NT2/D1 (cell line): ENCODE measurements around the gene PAPPA2.

Experiments
- SUZ12 ChIP-seq: IDR thresholded peaks from 2 replicates; pipeline ENCODE4 v1.6.1; 2011; ENCODE audit not compliant: insufficient read length, insufficient read depth; ENCODE audit errors: extremely low read depth
- YY1 ChIP-seq: IDR thresholded peaks from 2 replicates; pipeline ENCODE4 v1.6.1; 2011; ENCODE audit not compliant: insufficient read length, insufficient read depth
- ZNF274 ChIP-seq: IDR thresholded peaks from 2 replicates; pipeline ENCODE4 v1.6.1; 2011; ENCODE audit warnings: mild to moderate bottlenecking, low read depth, low read length

GRCh38 chr1:176735201-176735600 is 272.2 kb downstream of the PAPPA2 start:
- no peak for TF ChIP-seq ZNF274
- no peak for TF ChIP-seq YY1
- no peak for TF ChIP-seq SUZ12
